GM18868 (cell line): ENCODE data around the gene USP36.
"Not testable (repeated sequence)": the region's sequence is repeated elsewhere in the genome, so short reads cannot be mapped to it uniquely, and the experiment has no call there.

Source experiments
- ATAC-seq: cut with Tn5 transposase; IDR thresholded peaks from one replicate; pipeline ENCODE4 v1.9.1; 2021; ENCODE audit warnings: mild to moderate bottlenecking, moderate library complexity; ENCODE audit not compliant: unreplicated experiment

USP36 gene

DNA sequence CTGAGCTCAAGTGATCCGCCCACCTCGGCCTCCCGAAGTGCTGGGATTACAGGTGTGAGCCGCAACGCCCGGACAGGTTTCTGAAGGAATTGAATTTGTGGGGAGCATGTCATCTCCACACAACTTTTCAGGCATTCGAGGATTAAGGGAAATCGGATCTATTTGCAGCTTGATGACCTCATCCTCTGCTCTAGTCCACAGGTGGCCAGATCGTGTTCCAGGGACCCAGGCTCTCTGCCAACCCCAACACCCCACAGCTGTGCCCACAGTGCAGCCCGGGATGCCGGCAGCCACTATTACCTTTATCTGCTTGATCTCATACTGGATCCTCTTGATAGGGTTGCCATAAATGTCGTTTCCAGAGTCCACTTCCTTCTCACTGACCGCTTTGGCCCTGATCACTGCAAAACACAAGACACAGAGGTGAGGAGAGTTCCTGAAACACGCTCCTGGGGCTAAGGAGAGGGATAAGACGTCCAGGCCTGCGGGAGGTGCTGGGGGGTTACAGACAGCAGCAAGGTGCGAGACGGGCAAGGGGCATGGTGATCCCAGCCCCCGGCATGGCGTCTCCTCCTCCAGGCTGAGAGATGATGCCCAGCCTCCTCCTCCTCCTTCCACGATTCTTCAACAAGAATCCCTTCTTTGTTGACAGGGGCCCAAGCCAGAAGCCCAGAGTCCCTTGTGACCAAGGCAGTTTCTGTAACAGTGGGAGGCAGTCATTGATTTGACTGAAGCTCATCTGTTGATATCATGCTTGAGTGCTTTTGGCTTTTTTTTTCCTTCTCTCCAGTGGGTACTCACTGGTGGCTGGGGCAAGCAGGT, 33.1 kb upstream of the USP36 start:
- ATAC-seq = no peak

DNA sequence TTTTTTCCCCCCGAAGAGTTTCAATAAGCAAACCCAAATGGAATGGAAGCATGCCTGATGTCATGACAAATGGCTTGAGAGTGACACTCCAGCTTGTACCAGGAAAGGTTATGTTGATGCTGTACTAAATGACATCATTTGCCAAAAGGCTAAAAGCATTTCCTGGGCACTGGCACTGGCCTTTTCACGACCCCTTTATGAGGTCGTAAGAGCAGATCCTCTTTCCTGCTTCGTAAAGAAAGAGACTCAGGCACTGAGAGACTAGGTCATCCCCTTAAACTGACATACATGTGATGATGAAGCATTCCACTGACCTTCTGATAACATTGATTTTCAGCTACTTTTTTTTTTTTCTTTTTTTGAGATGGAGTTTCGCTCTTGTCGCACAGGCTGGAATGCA, 31.9 kb upstream of the USP36 start:
- ATAC-seq = no peak

DNA sequence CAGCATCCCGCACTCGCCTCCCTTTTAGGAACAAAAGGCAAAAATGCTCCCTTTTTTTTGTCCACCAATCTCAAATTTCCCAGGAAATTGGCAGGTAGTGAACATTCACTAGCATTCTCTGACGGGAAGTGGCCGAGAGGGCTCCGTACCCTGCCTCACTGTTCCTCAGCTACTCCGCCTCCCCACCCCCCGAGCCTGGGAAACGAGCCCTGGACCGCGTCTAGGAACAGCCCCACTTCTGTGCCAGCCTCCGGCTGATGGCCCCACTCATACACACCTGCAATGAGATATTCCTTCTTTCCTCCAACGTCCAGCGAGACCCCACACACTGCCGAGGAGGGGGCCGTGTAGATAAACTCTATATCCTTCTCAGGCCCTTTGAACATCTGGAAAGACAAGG, 30.0 kb upstream of the USP36 start:
- ATAC-seq = no peak

DNA sequence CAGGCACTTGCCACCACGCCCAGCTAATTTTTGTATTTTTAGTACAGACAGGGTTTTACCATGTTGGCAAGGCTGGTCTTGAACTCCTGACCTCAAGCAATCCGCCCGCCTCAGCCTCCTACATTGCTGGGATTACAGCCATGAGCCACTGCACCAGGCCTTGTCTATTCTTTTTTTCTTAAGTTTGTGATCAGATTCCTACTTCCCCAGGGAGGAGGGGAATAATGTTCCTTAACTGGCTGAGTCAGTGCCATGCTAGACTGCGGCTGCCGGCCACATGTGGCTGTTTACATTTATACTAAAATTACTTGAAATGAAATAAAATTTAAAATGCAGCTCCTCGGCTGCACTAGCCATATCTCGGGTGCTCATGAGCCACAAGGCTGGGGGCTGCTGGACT, 27.8 kb upstream of the USP36 start:
- no peak for ATAC-seq

DNA sequence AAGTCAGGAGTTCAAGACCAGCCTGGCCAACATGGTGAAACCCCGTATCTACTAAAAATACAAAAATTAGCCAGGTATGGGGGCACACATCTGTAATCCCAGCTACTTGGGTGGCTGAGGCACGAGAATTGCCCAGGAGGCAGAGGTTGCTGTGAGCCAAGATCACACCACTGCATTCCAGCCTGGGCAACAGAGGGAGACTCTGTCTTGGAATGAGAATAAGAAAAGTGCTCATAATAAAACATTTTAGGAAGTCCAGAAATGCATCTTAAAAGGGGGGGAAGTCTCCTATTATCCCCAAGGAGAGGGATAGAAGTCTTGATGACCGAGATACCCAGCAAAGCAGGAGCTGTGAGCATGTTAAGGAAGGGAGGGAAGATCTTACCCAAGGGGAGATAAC, 26.4 kb upstream of the USP36 start:
- ATAC-seq = not testable (repeated sequence)

DNA sequence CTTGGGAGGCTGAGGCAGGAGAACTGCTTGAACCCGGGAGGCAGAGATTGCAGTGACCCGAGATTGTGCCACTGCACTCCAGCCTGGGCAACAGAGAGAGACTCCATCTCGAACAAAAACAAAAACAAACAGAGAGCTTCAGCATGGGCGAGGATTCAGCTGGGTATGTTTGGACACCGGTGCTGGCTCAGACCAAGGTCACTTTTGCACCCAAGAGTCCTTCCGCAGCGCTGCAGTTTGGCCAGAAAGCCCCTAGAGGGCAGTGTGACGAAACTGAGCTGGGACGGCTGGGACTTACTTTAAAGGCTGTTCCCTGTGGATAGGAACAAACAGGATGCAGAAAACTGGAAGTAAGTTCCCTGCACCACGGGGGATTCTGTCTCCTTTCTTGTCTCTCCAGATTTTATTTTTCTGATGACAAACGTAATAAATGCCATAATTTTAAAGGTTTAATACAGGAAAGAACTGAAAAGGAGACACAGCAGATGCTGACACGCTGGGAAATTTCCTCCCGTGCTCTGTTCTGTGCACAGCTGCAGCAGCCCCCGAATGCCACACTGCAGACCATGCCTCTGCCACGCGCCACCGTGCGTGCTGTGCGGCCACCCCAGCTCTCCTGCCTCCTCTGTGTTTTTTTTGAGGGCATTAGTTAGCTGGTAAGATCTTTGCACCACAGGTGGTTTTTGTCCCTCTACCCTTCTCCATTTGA, 25.2 kb upstream of the USP36 start:
- ATAC-seq = no peak

DNA sequence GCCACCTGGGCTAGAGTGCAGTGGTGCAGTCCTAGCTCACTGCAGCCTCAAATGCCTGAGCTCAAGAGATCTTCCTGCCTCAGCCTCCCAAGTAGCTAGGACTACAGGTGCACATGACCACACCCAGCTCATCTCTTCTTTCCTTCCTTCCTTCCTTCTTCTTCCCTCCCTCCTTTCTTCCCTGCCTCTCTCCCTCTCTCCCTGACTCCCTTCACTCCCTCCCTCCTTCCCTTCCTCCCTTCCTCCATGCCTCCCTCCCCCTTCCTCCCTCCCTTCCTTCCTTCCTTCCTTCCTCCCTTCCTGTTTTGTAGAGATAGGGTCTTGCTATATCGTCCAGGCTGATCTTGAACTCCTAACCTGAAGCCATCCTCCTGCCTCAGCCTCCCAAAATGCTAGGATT, 23.5 kb upstream of the USP36 start:
- no peak for ATAC-seq

DNA sequence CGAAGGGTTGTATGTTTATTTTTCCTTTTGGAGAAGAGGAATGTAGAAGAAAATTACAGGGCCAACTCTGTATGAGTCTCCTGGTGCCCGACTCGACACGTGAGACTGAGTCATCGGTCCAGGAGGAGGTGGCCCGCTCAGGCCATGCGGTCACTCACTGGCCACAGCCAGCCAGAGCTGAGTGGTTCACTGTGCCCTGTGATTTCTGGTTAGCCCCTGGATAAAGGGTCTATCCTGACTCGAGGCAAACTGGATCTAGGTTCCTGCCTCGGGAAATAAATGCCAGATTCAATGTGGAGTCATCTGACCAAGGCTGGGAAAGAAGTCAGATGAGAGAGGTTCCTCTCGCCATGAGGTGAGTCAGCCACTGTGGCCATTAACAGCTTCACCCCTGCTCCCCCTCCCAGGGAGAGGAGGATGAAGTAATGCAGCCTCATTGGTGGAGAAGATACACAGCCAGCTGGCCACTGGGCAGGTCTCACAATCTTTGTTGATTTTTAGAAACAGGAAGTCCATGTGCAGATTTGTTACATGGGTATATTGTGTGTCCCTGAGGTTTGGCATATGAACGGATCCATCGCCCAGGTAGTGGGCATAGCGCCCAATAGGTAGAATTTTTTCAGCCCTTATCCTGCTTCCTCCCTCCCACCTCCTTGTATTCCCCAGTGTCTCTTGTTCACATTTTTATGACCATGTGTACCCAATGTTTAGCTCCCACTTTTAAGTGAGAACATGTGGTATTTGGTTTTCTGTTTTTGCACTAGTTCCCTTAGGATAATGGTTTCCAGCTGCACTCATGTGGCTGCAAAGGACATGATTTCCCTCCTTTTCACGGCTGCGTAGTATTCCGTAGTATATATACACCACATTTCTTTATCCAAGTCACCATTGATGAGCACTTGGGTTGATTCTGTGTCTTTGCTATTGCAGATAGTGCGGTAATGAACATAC, 21.7 kb upstream of the USP36 start:
- no peak for ATAC-seq

DNA sequence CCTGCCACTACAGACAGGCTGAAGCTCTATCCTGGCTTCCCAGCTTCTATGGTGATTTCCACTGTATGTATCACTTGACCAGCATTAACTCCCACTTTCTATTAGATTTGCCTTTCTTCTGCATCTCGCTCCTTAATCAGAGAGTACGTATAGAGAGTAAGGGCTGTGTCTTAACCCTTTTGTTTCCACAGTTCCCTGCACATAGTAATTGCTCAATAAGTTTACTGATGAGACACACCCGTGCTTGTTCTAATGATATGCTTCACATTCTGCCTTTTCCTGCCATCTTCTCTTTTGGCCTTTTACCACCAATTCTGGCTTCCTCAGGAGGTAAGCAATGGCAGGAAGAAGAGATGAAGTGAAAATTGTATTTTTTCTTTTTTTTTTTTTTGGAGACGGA, 20.6 kb upstream of the USP36 start:
- no peak for ATAC-seq

DNA sequence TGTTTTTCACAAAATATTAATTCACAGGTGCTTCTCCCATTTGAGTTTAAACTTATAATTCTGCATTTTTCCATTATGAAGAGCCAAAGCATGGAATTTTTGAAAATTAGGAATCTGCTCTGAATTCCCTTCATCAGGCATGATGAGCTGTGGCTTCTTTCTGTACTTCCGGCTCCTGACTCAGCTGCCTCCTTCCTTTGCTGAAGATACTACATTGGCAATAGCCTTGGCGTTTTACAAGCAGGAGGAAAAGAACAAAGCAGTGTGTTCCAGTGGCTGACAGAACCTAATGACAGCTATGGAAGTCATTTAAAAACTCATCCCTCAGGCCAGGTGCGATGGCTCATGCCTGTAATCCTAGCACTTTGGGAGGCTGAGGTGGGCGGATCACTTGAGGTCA, 18.4 kb upstream of the USP36 start:
- no peak for ATAC-seq

DNA sequence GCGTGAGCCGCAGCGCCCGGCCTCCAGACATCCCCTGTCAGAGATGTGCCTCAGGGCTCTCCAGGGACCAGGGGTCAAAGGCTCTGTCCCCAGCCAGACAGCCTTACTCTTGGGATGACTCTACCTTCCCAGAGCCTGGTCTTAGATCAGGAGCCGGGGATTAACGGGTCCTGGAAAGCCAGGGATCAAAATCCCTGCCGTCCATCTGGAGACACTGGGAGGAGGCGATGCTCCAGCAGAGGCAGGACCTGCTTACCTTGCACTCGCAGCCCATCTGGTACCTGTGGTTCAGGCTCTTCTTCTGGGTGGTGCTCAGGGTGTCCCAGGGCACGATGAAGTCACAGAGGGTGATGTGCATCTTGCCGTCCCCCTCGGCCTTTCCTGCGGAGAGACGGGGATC, 16.7 kb upstream of the USP36 start:
- no peak for ATAC-seq

DNA sequence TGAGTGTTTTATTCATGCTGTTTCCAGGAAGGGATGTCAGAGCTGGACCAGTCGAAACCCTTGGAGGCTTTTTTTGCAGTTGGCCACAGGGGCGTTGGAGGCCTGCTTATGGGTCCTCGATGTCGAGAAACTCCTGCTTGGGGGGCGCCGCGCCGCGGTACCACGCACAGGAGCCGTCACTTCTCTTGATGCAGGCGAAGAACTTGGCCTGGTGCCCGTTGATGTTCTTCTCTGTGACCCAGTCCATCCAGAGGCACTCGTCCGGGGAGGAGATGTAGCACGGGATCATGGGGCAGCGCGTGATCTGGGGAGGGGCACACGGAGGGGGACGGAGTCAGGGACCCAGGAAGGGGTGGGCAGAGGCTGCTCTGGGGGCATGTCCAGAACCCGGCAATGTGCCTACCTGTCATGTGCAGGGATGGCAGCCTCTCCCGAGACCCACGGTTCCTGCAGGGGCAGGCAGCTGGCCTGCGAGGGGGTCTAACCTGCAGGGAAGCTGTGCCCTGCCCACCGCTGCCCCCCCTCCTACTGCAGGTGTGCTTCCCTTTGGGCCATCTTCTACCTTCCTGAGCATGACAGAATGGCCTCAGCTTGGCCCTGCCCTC, 15.0 kb upstream of the USP36 start:
- ATAC-seq = no peak

DNA sequence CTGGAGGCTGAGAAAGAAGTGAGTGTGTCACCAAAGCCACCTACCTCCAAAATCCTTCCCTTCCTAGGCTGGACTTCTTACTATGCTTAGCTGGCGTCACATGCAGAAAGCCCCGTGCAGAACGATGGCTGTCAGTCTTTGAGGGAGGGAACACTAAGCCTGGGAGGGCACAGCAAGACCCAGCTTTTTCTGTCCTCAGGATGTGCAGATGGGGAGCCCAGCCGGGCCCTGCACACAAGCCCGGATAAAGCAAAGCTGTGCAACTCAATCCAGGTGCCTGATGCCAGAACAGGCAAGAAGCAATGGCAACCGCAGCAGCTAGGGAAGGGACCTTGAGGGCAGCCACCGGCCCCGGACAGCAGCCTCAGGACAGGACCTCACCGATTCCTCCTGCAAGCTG, 13.9 kb upstream of the USP36 start:
- no peak for ATAC-seq

DNA sequence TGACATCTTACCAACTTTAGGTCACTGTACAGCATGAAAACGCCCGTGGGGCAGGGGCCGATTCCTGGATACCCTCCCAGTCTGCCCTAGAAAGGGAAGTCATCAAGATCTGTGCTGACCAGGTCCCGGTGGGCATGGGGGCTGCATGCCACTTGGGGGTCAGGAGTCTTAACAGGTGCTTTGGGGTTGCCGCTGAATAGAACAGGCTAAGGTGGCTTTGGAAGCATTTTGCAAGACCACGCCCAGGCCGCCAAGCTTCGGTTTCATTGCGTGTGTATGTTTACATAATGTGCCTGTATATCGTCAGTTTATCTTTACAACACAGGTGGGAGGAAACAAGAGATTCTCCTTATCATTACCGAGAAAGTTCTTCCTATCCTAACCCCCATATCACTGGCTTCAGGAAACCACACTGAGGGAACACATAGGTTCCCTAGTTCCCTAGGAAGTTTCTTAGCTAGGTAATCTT, 13.3 kb upstream of the USP36 start:
- no peak for ATAC-seq

DNA sequence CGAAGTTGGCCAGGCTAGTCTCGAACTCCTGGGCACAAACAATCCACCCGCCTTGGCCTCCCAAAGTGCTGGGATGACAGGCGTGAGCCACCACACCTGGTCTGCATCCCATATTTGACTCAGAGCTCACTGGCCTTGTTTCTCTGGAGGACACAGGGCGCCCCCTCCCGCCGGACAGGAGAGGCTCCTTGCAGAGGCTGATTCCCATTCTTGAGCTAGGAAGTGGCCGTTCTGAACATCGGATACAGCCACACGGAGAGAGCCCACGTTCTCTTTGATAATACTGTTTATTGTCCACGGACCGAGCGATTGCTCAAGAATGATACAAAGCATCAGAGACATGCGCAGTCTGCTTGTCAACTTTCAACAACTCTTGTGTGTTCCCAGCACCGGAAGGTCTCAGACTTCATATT, 12.1 kb upstream of the USP36 start:
- no peak for ATAC-seq

DNA sequence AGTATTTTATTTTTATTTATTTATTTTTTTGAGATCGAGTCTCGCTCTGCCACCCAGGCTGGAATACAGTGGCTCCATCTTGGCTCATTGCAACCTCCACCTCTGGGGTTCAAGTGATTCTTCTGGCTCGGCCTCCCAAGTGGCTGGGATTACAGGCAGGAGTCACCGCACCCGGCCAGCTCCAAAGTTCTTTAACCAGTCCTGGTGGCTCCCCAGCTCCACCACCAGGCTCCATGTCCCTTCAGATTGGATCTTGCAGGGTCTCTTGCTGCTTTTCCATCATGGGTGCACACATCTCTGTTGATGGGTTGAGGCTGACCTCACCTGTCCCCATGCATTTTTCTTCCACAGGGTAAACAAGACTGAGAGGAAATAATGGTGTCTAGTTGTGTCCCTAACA, 8.4 kb upstream of the USP36 start:
- ATAC-seq = no peak

DNA sequence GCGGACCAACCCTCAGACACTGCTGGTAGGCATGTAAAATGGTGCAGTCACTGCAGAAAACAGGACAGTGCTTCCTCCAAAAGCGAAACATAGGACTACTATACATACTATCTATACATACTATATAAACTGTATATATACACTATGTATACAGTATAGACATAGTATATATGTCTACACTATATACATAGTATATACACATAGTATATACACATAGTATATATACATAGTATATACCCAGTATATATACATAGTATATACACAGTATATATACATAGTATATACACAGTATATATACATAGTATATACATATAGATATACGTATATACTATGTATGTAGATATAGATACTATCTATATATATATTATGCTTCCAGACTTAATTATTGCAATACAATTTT, 6.4 kb upstream of the USP36 start:
- no peak for ATAC-seq

DNA sequence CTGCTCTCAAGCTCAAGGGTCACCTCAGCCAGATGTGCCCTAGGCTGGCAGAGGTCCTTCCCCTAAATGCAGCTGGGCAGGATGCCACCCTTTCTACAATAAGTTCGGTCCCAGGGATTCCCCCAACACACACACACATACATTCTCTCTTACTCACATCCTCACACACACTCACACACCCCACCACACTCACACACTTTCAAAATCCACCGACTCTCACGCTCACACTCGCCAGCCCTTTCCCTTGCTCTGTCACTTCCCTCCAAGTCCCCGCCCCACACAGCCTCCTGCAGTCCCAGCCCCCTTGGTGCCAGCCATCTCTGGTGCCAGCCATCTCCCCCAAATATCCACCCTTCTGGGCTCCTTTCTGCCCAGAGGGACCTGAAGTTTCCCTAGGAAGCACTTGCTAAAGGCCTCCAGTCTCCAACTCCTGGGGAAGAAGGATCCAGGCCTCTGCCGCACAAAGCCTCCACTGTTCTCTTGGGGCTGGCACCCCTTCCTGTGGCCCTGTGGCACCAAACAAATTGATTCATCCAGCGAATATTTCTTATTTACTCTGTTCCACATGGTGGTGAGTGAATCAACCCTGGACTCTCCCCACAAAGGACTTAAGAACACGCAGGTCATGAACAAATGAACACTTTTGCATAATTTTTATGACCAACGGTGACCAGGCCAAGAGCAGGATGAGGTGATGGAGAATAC, 3.8 kb upstream of the USP36 start:
- ATAC-seq = no peak

DNA sequence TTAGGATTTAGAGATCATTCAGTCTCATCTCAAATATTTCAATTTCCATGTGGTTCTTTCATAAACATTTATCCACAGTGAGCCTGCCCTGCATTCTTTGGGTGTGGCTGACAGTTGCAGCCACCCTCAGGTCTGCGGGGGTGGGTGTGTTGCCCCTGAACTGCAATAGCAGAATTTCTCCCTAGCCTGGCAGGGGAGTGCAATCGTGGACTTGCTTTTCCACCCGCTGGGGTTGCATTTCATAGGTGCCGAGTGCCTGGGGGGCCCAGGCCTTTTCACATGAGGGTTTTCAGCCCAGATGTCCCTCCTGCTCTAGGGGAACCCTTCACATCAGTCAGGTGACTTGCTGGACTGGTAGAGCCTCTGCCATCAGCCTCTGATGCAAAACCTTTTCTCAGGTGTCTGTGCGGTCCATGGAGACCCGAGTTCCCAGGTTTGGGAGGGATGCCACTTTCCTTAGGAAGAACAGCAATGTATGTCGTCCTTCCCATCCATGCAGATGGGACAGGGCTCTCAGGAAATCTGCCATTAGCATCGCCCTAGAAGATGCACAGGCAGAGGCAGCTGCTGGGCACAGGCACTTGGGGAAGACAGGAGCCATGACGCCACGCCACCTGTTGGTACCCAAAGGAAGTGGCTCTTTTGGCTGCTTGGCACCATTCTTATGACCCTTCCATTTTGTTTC, 2.4 kb upstream of the USP36 start:
- ATAC-seq = no peak

DNA sequence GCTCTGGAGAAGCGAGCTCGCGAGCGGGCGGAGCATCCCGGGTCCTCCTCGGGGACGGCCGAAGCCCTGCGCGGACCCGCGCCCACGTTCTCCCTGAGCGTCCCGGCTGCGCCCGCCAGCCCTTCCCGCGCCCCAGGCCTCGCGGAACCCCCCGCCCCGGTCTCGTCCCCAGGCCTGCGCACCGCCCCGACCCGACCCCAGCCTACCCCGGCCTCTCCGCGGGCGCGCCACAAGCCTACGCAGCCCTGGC, 159 bp downstream of the USP36 start:
- ATAC-seq = no peak
